H1 (cell line): ENCODE measurements around the gene MIR17HG. TPM values are rescaled to one million over a fixed set of nuclear protein-coding genes. Genes with fewer than 3 reads are reported as not detected.

Experiments used
- CTCF ChIA-PET: fragments of 300-600 bp; sonication (Branson Sonifier 250); formaldehyde crosslinking; loops from one replicate; lab custom pipeline; 2021; ENCODE audit not compliant: partially characterized antibody; lab: Charles Lee
- POLR2A ChIA-PET: fragments of 300-600 bp; sonication (Branson Sonifier 250); formaldehyde crosslinking; loops from one replicate; lab custom pipeline; 2021; ENCODE audit warnings: inconsistent platforms; ENCODE audit not compliant: partially characterized antibody; lab: Charles Lee
- DNase-seq, 2 experiments: peaks; one replicate each; pipeline versions ENCODE4 v3.0.0 to v3.0.0-alpha.2; 2010 to 2022; ENCODE audit warnings: low spot score in 2 of 2, low read depth in 1 of 2, mixed read lengths in 1 of 2
- FAIRE-seq: peaks from 2 replicates; lab custom pipeline; 2011; peaks lifted over from hg19 to GRCh38; lab: Jason Lieb, UNC
- H2AFZ ChIP-seq: 2 replicates; pipeline ENCODE4 v1.8.1; 2012; ENCODE audit warnings: low read length, inconsistent platforms
- H2AK5ac ChIP-seq: 2 replicates; pipeline ENCODE4 v1.6.1; 2013; ENCODE audit warnings: low read depth, low read length
- H2BK120ac ChIP-seq: replicated peaks from 2 replicates; pipeline ENCODE3; 2013; ENCODE audit warnings: low read depth, low read length, inconsistent platforms
- H2BK12ac ChIP-seq: 2 replicates; pipeline ENCODE4 v1.6.1; 2013; ENCODE audit warnings: low read depth, low read length
- H2BK15ac ChIP-seq: 2 replicates; pipeline ENCODE4 v1.6.1; 2013; ENCODE audit warnings: low read length
- H2BK20ac ChIP-seq: 2 replicates; pipeline ENCODE4 v1.6.1; 2013; ENCODE audit warnings: low read length
- H2BK5ac ChIP-seq: 2 replicates; pipeline ENCODE4 v1.6.1; 2013; ENCODE audit warnings: low read depth, low read length
- H3K14ac ChIP-seq: 2 replicates; pipeline ENCODE4 v1.6.1; 2013; ENCODE audit warnings: inconsistent platforms; ENCODE audit not compliant: insufficient read length
- H3K18ac ChIP-seq: 2 replicates; pipeline ENCODE4 v1.6.1; 2013; ENCODE audit warnings: low read length; ENCODE audit errors: extremely low read depth
- H3K23ac ChIP-seq: 2 replicates; pipeline ENCODE4 v1.6.1; 2013; ENCODE audit warnings: inconsistent platforms; ENCODE audit not compliant: insufficient read length
- H3K23me2 ChIP-seq: 2 replicates; pipeline ENCODE4 v1.6.1; 2013; ENCODE audit warnings: low read depth, low read length
- H3K27ac ChIP-seq: 2 replicates; pipeline ENCODE4 v1.6.1; 2011; ENCODE audit warnings: low read depth, low read length, inconsistent platforms
- H3K27me3 ChIP-seq, 4 experiments: replicated peaks in 1 of 4; 1 replicate in 1 of 4; 2 replicates in 3 of 4; pipeline versions ENCODE4 v1.6.1 to v1.8.1; 2011 to 2013; ENCODE audit warnings: low read length in 3 of 4, mild to moderate bottlenecking in 3 of 4, inconsistent platforms in 2 of 4, mixed read lengths in 2 of 4, moderate library complexity in 1 of 4; ENCODE audit not compliant: control insufficient read depth in 3 of 4, insufficient read depth in 3 of 4; ENCODE audit errors: extremely low read depth in 1 of 4
- H3K36me3 ChIP-seq, 4 experiments: 2 replicates each; pipeline versions ENCODE4 v1.6.1 to v1.8.1; 2011 to 2013; ENCODE audit warnings: mild to moderate bottlenecking in 4 of 4, low read length in 3 of 4, moderate library complexity in 2 of 4, control low read depth in 1 of 4, inconsistent platforms in 1 of 4; ENCODE audit not compliant: insufficient read depth in 4 of 4, control insufficient read depth in 2 of 4
- H3K4ac ChIP-seq: replicated peaks from 2 replicates; pipeline ENCODE3; 2013; ENCODE audit warnings: low read length, low read depth, mixed read lengths, inconsistent platforms; ENCODE audit not compliant: insufficient read length
- H3K4me1 ChIP-seq, 4 experiments: replicated peaks in 1 of 4; 1 replicate in 1 of 4; 2 replicates in 3 of 4; pipeline versions ENCODE4 v1.6.1 to v1.8.1; 2011 to 2013; ENCODE audit warnings: low read length in 3 of 4, inconsistent platforms in 2 of 4, mixed read lengths in 1 of 4; ENCODE audit not compliant: insufficient read depth in 4 of 4, control insufficient read depth in 3 of 4
- H3K4me2 ChIP-seq, 2 experiments: 2 replicates each; pipeline versions ENCODE4 v1.6.1 to v1.8.1; 2011 to 2013; ENCODE audit warnings: low read depth in 2 of 2, low read length in 2 of 2, control low read depth in 1 of 2, inconsistent platforms in 1 of 2, mild to moderate bottlenecking in 1 of 2; ENCODE audit not compliant: insufficient read depth in 1 of 2
- H3K4me3 ChIP-seq, 4 experiments: fragments of 200-600, 300-600 bp in 1 of 4; sonication (generic), shearing (Covaris generic), sonication (Bioruptor Twin) in 1 of 4; 2 replicates each; pipeline versions ENCODE4 v1.5.1 to v1.8.1; 2011 to 2016; ENCODE audit warnings: low read length in 4 of 4, low read depth in 3 of 4, control low read depth in 2 of 4, inconsistent platforms in 2 of 4, mild to moderate bottlenecking in 2 of 4, mixed read lengths in 1 of 4, moderate library complexity in 1 of 4; ENCODE audit not compliant: insufficient read depth in 2 of 4; ENCODE audit errors: extremely low read depth in 1 of 4
- H3K56ac ChIP-seq: replicated peaks from 2 replicates; pipeline ENCODE3; 2013; ENCODE audit warnings: low read depth, mild to moderate bottlenecking, mixed read lengths, low read length, inconsistent platforms; ENCODE audit not compliant: insufficient read length
- H3K79me1 ChIP-seq: 2 replicates; pipeline ENCODE4 v1.6.1; 2013; ENCODE audit warnings: low read depth, low read length, control low read depth
- H3K79me2 ChIP-seq, 2 experiments: 2 replicates each; pipeline versions ENCODE4 v1.6.1 to v1.8.1; 2012 to 2013; ENCODE audit warnings: low read length in 2 of 2, mild to moderate bottlenecking in 2 of 2, inconsistent platforms in 1 of 2; ENCODE audit not compliant: insufficient read depth in 2 of 2, control insufficient read depth in 1 of 2
- H3K9ac ChIP-seq, 4 experiments: replicated peaks in 1 of 4; 1 replicate in 1 of 4; 2 replicates in 3 of 4; pipeline versions ENCODE4 v1.6.1 to v1.8.1; 2011 to 2013; ENCODE audit warnings: low read depth in 3 of 4, low read length in 3 of 4, control low read depth in 2 of 4, mild to moderate bottlenecking in 2 of 4, moderate library complexity in 2 of 4, inconsistent platforms in 1 of 4; ENCODE audit errors: extremely low read depth in 1 of 4
- H3K9me3 ChIP-seq, 2 experiments: 2 replicates each; pipeline versions ENCODE4 v1.6.1 to v1.8.1; 2012 to 2013; ENCODE audit warnings: mild to moderate bottlenecking in 2 of 2, moderate library complexity in 2 of 2, control low read depth in 1 of 2, inconsistent platforms in 1 of 2, low read depth in 1 of 2, low read length in 1 of 2, mixed read lengths in 1 of 2; ENCODE audit not compliant: insufficient read depth in 2 of 2
- H4K20me1 ChIP-seq, 2 experiments: replicated peaks in 1 of 2; 2 replicates each; pipeline versions ENCODE3 to v1.8.1; 2011 to 2013; ENCODE audit warnings: inconsistent platforms in 2 of 2, low read length in 2 of 2, mild to moderate bottlenecking in 1 of 2; ENCODE audit not compliant: insufficient read depth in 2 of 2, control insufficient read depth in 1 of 2
- H4K5ac ChIP-seq: 2 replicates; pipeline ENCODE4 v1.6.1; 2013; ENCODE audit warnings: low read length, low read depth, mixed read lengths, inconsistent platforms; ENCODE audit not compliant: insufficient read length
- H4K8ac ChIP-seq: 2 replicates; pipeline ENCODE4 v1.8.0; 2013; ENCODE audit warnings: mild to moderate bottlenecking, moderate library complexity, low read length, inconsistent platforms; ENCODE audit not compliant: insufficient read depth; ENCODE audit errors: extremely low read depth
- H4K91ac ChIP-seq: replicated peaks from 2 replicates; pipeline ENCODE3; 2013; ENCODE audit warnings: low read length, mixed read lengths, inconsistent platforms; ENCODE audit not compliant: insufficient read length
- BACH1 ChIP-seq: IDR thresholded peaks from 2 replicates; pipeline ENCODE4 v1.6.1; 2012; ENCODE audit warnings: low read length, improper control_type of control experiment
- EGR1 ChIP-seq: IDR thresholded peaks from 2 replicates; pipeline ENCODE4 v1.6.1; 2011; ENCODE audit warnings: low read depth, low read length, borderline replicate concordance
- EZH2 ChIP-seq: fragments of 200-600 bp; sonication (generic); IDR thresholded peaks from 2 replicates; pipeline ENCODE4 v1.7.1; 2012; ENCODE audit warnings: low read depth, mild to moderate bottlenecking, moderate library complexity, low read length, inconsistent platforms; ENCODE audit not compliant: severe bottlenecking
- KDM4A ChIP-seq: IDR thresholded peaks from one replicate; pipeline ENCODE4 v1.7.1; 2012; ENCODE audit warnings: low read depth, mild to moderate bottlenecking, moderate library complexity, low read length, inconsistent platforms; ENCODE audit not compliant: severe bottlenecking
- KDM5A ChIP-seq: fragments of 200-600 bp; IDR thresholded peaks from 2 replicates; pipeline ENCODE4 v1.7.1; 2012; ENCODE audit warnings: mild to moderate bottlenecking, low read length, inconsistent platforms, mixed read lengths
- POU5F1 ChIP-seq: IDR thresholded peaks from 2 replicates; pipeline ENCODE4 v1.6.1; 2011; ENCODE audit warnings: low read depth, mild to moderate bottlenecking, low read length, moderate library complexity
- RXRA ChIP-seq: IDR thresholded peaks from 2 replicates; pipeline ENCODE4 v1.6.1; 2011; ENCODE audit warnings: low read depth, mild to moderate bottlenecking, low read length, moderate library complexity; ENCODE audit not compliant: insufficient read depth
- SP1 ChIP-seq: IDR thresholded peaks from 2 replicates; pipeline ENCODE4 v1.6.1; 2011; ENCODE audit warnings: low read depth, low read length
- SP2 ChIP-seq: IDR thresholded peaks from 2 replicates; pipeline ENCODE4 v1.6.1; 2012; ENCODE audit warnings: mild to moderate bottlenecking, low read length, inconsistent platforms
- TAF1 ChIP-seq: IDR thresholded peaks from 2 replicates; pipeline ENCODE4 v1.6.1; 2011; ENCODE audit warnings: mild to moderate bottlenecking, low read depth, low read length
- WGBS, 2 experiments: shearing (Covaris generic) in 1 of 2; methylation state at CpG; one replicate each; pipeline versions ENCODE4 v1.1.6 to v1.1.7; 2013 to 2015; ENCODE audit warnings: low lambda C conversion rate in 2 of 2, mixed read lengths in 2 of 2, inconsistent platforms in 1 of 2, low coverage in 1 of 2, missing lambda C conversion rate in 1 of 2; ENCODE audit not compliant: insufficient replicate concordance in 2 of 2, insufficient coverage in 1 of 2, insufficient read length in 1 of 2; ENCODE audit errors: extremely low coverage in 1 of 2, missing lambda C conversion rate in 1 of 2; 5-methylcytosine and 5-hydroxymethylcytosine counted together
- polyA plus RNA-seq, 7 experiments: library from polyadenylated mRNA; depleted of rRNA in 3 of 7; stranded (reverse) in 5 of 7; unstranded in 2 of 7; fragments of >200 nt in 5 of 7; fragments of 200-250 nt in 2 of 7; gene quantifications; 1 replicate in 5 of 7; 2 replicates in 1 of 7; 4 replicates in 1 of 7; pipeline versions ENCODE4 v1.2.1 to v1.2.3, GENCODE V29; 2011 to 2013; ENCODE audit warnings: missing spikeins in 2 of 7, mixed read lengths in 2 of 7
- total RNA-seq: library from RNA; stranded (reverse); fragmentation: NEBNext Ultra II Directional; extraction: Animal tissue kit (Norgen Biotek cat#: 25700); gene quantifications from 2 replicates; pipeline ENCODE4 v1.2.1, GENCODE V29; 2021
- TF ChIP-seq, protein P1 (sequence below): IDR thresholded peaks from 2 replicates; pipeline ENCODE4 v1.6.1; 2012; ENCODE audit warnings: inconsistent platforms
- TF ChIP-seq, protein P2 (sequence below): IDR thresholded peaks from 2 replicates; pipeline ENCODE4 v1.6.1; 2011; ENCODE audit warnings: low read length, improper control_type of control experiment

Gene MIR17HG
- total and polyA plus RNA-seq, 2 of the 8 experiments (the other 6 are each of a cell fraction or from before 2014, with no cell fraction given): 11.5 to 36.9 TPM

DNA sequence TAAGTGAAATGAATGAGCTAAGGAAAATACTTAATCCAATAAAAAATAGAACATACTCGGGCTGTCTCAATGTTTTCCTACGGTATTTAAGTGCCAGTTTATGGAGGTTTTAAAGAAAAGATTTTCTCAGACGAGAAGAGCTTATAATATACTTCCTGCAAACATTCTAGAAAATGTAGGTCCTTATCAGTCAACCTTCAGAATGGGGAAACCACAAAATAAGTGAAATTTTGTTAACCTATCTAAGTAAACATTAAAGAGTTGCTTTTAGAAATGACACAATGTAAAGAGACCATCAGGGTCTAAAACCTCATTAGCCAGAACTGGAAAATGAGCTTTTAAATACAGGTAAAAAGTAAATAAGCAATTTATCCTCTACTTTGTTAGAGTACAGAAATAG, 12.1 kb downstream of the MIR17HG start:
- Histone ChIP-seq H2BK120ac (no peak overlapping the region), H2BK5ac (no peak overlapping the region), H4K91ac (no peak overlapping the region), H2AK5ac (no peak overlapping the region), H3K79me2 (no peaks in the 10 kb centered on the region), H3K4me2 (no peak overlapping the region), H3K36me3 (peaks cover 2 to 36% (median 12%) of the 10 kb centered on the region in 4 experiments), H3K9ac (no peak overlapping the region), H3K27me3 (no peaks in the 10 kb centered on the region), H2AFZ (no peak overlapping the region), H4K20me1 (peaks cover 7 to 10% of the 10 kb centered on the region in 2 experiments), H2BK20ac (no peak overlapping the region), H3K18ac (no peak overlapping the region), H3K9me3 (no peaks in the 10 kb centered on the region), H4K8ac (no peak overlapping the region), H3K56ac (no peak overlapping the region), H4K5ac (no peak overlapping the region), H3K4ac (no peak overlapping the region), H2BK12ac (no peak overlapping the region), H3K27ac (no peak overlapping the region), H3K23ac (no peak overlapping the region), H3K14ac (no peak overlapping the region), H3K4me3 (no peak overlapping the region), H3K79me1 (no peaks in the 10 kb centered on the region), H2BK15ac (no peak overlapping the region), H3K23me2 (no peaks in the 10 kb centered on the region), H3K4me1 (no peaks in the 10 kb centered on the region; a peak in 1 of 7 replicates)
- FAIRE-seq (no peak), DNase-seq (no peak)
- TF ChIP-seq POU5F1 (no peak), RXRA (no peak), SP1 (no peak), SP2 (no peak), TAF1 (no peak), KDM4A (no peak), KDM5A (no peak), EGR1 (no peak), EZH2 (no peak), BACH1 (no peak)
- TF ChIP-seq, protein P1, sequence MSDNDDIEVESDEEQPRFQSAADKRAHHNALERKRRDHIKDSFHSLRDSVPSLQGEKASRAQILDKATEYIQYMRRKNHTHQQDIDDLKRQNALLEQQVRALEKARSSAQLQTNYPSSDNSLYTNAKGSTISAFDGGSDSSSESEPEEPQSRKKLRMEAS: no peak
- TF ChIP-seq, protein P2, sequence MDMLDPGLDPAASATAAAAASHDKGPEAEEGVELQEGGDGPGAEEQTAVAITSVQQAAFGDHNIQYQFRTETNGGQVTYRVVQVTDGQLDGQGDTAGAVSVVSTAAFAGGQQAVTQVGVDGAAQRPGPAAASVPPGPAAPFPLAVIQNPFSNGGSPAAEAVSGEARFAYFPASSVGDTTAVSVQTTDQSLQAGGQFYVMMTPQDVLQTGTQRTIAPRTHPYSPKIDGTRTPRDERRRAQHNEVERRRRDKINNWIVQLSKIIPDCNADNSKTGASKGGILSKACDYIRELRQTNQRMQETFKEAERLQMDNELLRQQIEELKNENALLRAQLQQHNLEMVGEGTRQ: no peak
- WGBS, 2 experiments: 90% methylated on average over 3 of the region's 3 CpGs; no CpG with 5 or more reads in 1 of the 2 experiments
- ChIA-PET CTCF (interaction anchor here (0.8 to 1.7 kb wide), 3 partner anchors 47 to 637 kb away, joined by 3 read pairs; no protein-coding TSS in a partner anchor), POLR2A (interaction anchor here (0.8 to 6.3 kb wide), 11 partner anchors 7 to 359 kb away, joined by 3 to 59 read pairs (median 4); partner anchors contain the start of gene MIR17HG)
